ENCODE data around the gene SLC8A2.

The SLC8A2 gene

GRCh38 chr19:47448360-47448727 is 23.3 kb downstream of the SLC8A2 start:
- no peak for DNase-seq

DNA sequence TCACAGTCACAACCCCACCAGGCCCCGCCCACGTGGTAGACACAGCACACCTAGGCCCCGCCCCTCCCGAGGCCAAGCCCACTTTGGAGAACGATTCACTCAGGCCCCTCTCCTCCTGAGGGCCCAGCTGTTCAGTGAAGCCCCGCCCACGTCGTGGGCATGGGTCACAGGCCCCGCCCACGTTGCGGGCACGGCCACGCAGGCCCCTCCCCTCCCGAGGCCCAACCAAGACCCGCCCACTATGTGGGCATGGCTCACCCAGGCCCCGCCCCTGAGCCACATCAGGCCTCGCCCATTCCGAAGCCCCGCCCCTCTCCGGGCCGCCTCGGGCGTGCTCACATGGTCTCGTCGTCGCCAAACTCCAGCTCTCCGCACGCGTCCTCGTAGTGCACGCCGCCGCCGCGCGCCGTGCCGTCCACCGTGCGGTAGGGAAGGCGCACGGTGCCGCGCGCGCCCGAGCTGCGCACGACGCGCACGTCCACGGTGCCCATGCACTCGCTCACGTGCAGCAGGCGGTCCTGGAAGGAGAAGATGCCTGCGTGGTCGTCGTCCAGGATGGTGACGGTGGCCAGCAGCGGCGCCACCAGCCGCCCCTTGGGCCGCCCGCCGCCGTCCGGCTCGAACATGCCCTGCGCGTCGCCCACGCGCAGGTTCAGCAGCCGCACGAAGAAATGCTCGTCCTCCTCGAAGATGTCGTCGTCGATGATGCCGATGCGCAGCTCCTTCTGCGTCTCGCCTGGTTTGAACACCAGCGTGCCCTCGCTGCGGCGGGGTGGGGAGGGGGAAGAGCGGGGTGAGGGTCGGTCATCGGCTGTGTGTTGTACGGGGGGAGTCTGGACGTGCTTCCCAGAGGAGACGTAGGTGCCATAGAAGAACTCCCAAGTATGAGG is 24.0 kb downstream of the SLC8A2 start:
- DNase-seq, result peak; percentile 70

GRCh38 chr19:47446534-47447469 is 24.9 kb downstream of the SLC8A2 start:
- DNase-seq, result peak; percentile 30

DNA sequence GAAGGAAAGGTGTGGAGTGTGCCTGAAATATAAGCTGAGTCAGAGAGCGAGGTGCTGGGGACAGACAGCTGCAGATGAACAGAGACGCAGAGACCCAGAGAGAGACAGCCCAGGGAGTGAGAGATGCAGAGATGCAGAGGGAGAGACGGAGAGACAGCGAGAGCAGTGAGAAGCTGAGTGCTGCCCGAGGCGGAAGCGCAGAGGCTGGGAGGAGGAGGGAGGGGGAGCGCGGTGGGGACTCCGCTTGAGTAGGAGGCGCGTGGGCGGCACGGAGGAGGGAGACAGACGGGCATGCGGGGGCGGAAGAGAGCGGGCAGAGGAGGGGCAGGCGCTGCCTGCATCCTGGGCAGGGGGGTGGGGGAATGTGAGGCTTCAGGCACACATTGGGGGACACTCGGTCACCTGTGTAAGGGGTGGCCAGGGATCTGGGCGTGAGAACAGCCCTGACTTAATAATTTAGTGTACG is 25.7 kb downstream of the SLC8A2 start:
- peak; percentile 35 for DNase-seq

GRCh38 chr19:47445527-47445926 is 26.2 kb downstream of the SLC8A2 start:
- no peak for DNase-seq

DNA sequence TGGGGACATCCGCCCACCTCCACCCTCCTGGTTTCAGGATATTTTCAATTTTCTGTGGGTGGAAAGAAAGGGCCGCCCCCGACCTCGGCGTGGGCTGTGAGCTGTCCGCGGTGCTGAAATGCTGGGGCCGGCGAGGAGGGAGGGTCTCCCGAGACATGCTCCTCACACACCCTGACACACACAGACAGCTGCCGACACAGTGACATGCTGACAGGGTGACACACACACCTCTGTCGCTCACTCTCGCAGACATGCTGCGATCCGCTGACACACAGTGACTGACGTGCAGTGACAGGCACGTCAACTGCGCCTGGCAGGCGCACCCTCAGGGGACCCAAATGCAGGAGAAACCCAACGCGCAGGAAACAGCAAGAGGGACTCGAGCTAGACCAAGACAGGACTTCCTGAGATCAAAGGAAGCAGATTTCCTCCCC is 27.3 kb downstream of the SLC8A2 start:
- DNase-seq, result no peak

DNA sequence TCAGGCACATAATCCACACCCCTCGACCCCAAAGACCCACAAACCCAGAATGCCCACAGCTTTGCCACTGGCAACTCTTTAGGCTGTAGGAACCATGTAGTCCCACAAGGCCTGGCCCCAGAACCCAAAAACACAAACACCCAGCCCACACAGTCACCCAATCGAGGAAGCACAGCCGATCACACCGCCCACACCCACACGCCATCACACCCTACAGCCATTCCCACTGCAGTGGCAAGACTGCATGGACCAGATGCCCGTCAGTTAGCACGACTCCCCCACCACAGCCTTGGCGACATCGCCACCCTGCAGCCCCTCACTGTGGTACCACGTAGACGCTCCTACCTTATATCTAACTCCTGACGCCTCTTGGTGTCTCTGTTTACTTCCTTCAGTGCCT is 28.4 kb downstream of the SLC8A2 start:
- no peak for DNase-seq

- DNase-seq, result no peak
These were observed 32.9 kb downstream of the SLC8A2 start for GRCh38 chr19:47438793-47439220.

DNA sequence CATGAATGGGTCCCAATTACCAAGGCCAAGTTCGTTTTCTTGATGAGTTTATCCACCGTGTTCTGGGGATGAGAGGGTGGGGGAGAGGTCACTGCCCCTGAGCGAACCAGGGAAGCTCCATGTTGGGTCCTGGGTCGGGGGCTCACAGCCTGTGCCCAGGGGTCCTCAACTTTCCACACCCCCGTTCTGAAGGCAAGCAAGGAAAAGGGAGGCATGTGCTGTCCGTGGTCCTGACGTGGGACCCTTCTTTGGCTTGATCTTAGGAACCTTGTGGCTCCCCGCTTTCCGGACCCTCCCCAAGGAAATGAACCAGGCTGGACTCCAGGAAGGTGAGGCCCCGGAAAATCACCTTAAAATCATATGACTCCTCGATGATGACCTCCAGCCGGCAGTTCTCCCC is 34.2 kb downstream of the SLC8A2 start:
- no peak for DNase-seq

- peak; percentile 84 for DNase-seq
These were observed 34.8 kb downstream of the SLC8A2 start for GRCh38 chr19:47436712-47437401.

DNA sequence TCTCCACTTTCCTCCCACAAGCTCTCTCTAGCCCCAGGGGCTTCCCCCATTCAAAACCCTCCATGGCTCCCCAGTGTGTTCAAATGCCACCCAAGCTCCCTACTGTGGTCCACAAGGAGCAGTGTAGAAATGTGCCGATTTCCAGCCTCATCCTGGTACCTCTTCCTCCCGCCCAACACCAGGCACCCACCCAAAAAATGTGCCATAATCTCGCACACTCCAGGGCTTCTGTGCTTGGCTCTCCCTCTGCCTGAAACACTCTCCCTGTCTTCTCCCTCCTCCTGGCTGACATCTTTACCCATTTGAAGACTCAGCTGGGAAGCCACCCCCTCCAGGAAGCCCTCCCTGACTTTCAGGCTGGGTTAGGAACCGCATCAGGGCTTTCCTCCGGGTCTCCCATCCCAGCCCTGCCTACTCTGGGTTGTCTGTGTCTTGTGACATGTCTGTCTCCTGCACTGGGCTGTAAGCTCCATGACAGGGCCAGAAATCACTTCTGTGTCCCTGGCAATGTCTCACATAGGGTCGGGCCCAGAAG is 35.7 kb downstream of the SLC8A2 start:
- no peak for DNase-seq

GRCh38 chr19:47435196-47435595 is 36.5 kb downstream of the SLC8A2 start:
- DNase-seq, result peak; percentile 50

DNA sequence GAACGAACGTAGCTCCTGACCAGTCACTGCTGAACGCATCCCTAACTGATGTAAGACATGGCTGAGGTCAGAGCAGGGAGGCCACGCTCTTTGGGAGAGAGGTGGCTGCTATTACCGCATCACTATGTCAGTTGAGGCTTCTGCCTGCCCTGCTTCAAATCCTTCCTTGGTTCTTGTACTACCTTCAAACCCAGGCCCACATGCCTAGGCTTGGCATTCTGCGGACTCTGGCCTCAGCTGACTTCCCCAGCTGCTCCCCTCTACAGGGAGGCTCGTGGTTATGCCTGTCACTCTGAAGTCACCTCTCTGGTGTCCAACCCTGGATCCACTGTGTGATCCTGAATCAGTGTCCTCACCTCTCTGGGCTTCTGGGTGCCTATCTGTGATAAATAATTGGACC is 37.6 kb downstream of the SLC8A2 start:
- no peak for DNase-seq

- DNase-seq, result peak; percentile 29
These were observed 38.6 kb downstream of the SLC8A2 start for GRCh38 chr19:47433121-47433520.

DNA sequence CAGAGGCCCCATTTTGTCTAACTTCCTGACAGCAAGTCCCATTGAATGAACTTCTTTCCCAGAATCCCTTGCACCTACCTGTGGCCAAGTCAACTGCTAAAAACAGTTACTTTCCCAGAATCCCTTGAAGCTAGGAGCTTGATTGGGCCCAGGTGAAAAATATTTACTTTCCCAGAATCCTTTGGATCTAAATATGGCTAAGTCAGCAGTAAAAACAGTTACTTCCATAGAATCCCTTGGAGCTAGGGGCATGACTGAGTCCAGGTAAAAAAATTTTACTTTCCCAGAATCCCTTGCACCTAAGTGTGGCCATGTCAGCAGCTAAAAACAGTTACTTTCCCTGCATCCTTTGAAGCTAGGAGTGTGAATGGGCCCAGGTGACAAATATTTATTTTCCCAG is 39.2 kb downstream of the SLC8A2 start:
- no peak for DNase-seq

GRCh38 chr19:47432091-47432490 is 39.6 kb downstream of the SLC8A2 start:
- no peak for DNase-seq

GRCh38 chr19:47430041-47430802 is 41.5 kb downstream of the SLC8A2 start:
- DNase-seq, result peak; percentile 43

GRCh38 chr19:47429140-47429793 is 42.4 kb downstream of the SLC8A2 start:
- DNase-seq, result no peak

GRCh38 chr19:47428177-47428894 is 43.4 kb downstream of the SLC8A2 start:
- peak; percentile 94 for DNase-seq

All from activated CD4-positive, alpha-beta T cell treated with anti-CD3 and anti-CD28 coated beads, Interleukin-2, amount 50 U/mL, for 16 hours (primary cell).